HG02588 (cell line): Measurements from ENCODE around the gene RGS16.
"Not testable (repeated sequence)": the region's sequence is repeated elsewhere in the genome, so short reads cannot be mapped to it uniquely, and the experiment has no call there.

Experiments used
- ATAC-seq: cut with Tn5 transposase; IDR thresholded peaks from one replicate; pipeline ENCODE4 v1.9.1; 2021; ENCODE audit warnings: mild to moderate bottlenecking, moderate library complexity; ENCODE audit not compliant: unreplicated experiment

The RGS16 gene, protein sequence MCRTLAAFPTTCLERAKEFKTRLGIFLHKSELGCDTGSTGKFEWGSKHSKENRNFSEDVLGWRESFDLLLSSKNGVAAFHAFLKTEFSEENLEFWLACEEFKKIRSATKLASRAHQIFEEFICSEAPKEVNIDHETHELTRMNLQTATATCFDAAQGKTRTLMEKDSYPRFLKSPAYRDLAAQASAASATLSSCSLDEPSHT

DNA sequence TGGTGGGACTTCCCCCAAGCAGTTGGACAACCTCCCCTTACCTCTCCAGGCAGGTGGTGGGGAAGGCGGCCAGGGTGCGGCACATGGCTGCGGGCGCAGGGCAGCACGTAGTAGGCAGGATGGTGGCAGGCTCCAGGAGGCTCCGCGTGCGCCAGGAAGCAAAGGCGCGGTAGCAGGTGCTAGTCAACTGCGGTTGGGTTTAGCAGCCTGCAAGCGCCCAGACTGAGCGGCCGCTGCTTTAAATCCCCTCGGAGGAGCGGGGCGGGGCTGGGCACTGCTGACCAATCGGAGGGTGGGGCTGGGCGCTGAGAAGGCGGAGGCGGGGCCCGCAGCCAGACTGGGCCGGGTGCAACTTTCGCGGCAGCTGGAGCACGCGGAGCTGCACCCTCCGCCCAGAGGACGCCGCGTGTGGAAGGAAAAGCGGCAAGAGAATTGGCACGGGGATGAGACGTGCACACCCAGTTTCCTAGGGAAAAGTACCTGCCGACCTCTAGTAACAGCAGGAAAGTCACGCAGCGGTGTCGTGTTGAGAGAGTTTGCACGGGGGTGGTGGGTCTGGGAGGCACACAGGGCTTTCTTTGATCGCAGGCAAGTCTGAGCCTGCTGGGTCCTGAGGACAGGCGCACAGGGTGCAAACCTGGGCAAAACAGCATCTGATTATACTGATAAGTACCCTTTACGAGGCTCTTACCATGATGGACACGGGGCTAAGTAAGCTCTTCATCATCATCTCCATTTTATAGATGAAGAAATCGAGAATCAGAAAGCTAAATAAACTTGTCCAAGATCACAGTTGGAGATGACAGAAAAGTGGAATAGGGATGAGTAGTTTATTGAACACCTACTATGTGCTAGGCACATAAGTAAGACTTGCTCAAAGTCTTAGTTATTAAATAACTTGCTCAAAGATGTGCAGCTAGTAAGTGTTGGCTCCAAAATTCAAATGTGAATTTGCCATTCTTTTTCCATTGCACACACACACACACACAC lies at the start of gene RGS16:
Gene RGS16, minus strand, starts transcription at position 215 of the 990 bp plus-strand sequence. Its CDS starts 130 bp downstream, at position 85.
- peak; percentile 87 for ATAC-seq

GRCh38 chr1:182653986-182654385 lies 49.8 kb upstream of the RGS16 start:
- ATAC-seq = no peak

DNA sequence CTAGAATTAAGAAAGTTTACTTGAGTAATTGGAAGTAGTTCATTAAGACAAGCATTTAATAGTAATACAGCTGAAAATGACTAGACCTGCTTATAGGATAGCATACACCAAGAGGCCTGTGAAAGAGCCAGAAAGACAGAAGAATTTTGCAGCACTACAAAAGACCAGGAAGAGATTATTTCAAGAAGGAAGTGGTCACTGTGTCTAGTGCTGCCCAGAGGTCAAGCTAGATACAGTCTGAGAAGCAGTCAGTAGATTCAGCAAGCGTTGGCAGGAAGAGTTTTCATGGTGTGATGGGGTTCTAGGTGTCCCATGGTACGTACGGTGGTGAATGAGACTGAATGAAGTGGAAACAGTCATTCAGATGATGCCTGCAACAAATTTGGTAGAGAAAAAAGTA lies 48.7 kb upstream of the RGS16 start:
- no peak for ATAC-seq

- no peak for ATAC-seq
Observed at GRCh38 chr1:182651339-182651724, 47.1 kb upstream of the RGS16 start.

- no peak for ATAC-seq
Observed at GRCh38 chr1:182650678-182651338, 46.6 kb upstream of the RGS16 start.

- ATAC-seq = no peak
Observed at GRCh38 chr1:182649041-182649440, 44.9 kb upstream of the RGS16 start.

GRCh38 chr1:182646739-182647138 lies 42.5 kb upstream of the RGS16 start:
- no peak for ATAC-seq

DNA sequence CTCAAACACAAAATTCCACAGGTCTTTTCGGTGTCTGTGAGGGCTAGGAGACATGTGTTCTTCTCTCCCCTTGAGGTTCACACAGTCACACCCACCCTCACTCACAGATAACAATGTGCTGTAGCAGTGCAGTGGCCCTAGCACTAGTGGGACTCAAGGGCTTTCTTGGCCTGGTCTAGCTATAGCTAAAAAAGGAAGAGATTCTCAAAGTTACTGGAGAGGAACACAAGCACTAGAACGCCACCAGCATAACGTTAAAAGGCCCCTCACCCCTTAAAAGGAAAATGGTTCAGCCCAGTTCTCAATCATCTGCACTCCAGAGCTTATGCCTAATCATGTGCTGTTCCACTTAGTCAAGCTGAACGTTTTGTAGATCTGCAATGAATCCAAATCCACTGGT lies 40.7 kb upstream of the RGS16 start:
- ATAC-seq = no peak

DNA sequence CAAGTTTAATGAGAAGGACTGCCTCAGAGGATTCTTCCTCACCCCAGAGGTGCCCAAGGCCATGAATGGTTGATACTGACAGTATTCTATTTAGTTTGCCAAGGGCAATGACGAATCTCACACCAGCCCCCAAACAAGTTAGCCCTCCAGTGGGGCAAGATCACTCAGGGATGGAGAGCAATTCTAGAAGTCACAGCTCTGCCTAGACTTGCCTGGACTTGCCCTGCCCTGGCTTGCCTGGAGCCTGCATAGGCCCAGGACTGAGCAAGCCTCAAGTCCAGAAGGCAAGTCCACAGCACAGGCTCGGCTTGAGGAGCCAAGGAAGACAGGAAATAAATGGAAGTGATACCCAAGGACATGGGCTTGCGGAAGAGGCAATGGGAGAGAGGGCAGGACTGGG lies 39.5 kb upstream of the RGS16 start:
- ATAC-seq = peak; percentile 48

- ATAC-seq = no peak
Observed at GRCh38 chr1:182642461-182642860, 38.3 kb upstream of the RGS16 start.

GRCh38 chr1:182641561-182641960 lies 37.4 kb upstream of the RGS16 start:
- no peak for ATAC-seq

DNA sequence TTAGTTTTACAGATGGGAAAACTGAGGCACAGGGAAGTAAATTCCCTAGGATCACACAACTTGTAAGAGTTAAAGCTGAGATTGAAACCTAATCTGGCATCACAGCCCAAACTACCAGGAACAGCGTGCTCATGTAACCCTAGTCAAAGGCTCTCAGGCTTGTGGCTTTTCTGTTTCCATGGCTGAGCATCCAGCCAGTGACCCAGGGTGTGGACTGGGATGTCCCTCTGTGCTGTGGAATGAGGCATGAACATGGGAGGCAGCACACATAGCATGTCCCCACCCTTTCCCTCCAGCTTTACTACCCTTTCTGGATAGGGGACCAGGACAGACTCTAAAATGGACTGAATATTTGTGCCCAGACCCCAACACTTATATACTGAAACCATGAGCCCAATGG lies 35.1 kb upstream of the RGS16 start:
- ATAC-seq = no peak

DNA sequence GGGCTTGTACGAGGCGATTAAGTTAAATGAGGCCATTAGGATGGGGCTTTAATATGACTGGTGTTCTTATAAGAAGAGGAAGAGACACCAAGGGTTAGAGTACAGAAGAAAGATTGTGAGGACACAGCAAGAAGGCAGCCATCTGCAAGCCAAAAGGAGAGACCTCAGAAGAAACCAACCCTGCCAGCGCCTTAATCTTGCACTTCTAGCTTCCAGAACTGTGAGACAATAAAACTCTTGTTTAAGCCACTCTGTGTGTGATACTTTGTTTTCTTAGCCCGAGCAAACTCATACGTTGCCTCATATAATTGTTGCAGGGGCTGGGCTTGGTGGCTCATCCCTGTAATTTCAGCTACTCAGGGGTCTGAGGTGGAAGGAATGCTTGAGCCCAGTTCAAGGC lies 33.6 kb upstream of the RGS16 start:
- ATAC-seq = no peak

DNA sequence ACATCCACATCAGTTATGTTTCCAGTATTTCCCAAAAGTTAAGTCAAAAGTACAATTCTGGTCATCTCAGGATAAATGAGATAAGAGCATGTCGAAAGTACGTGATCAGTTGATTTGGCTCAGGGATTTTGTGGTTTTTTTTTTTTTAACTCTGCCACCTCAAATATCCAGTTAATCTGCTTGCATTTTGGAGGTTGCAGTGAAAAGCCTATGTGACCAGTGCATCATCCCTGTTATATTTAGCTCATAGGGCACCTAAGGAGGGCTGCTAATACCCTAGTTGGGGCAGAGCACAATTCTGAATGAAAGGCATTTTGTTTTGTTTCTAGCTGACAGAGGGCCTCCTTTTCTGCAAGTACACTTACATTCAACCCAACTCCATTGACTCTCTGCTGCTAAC lies 31.7 kb upstream of the RGS16 start:
- no peak for ATAC-seq

- no peak for ATAC-seq
Observed at GRCh38 chr1:182634306-182635072, 30.3 kb upstream of the RGS16 start.

GRCh38 chr1:182633657-182634281 lies 29.6 kb upstream of the RGS16 start:
- ATAC-seq = no peak

DNA sequence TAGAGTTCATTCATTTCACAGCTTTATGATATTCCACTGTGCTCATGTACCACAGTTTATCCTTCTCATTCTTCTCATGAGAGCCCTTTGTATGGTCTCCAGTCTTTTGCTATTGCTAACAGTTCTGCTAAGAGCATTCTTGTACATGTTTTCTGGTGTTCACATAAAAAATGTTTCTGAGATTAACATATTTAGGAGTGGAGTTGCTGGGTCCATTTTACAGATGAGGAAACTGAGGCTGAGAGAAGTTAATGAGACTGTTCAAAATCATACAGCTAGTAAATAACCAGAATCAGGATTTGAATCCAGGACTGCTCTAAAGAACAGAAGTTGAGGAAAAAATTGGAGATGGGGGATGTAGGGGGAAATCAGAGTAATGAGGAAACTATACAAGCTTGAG lies 28.8 kb upstream of the RGS16 start:
- no peak for ATAC-seq

DNA sequence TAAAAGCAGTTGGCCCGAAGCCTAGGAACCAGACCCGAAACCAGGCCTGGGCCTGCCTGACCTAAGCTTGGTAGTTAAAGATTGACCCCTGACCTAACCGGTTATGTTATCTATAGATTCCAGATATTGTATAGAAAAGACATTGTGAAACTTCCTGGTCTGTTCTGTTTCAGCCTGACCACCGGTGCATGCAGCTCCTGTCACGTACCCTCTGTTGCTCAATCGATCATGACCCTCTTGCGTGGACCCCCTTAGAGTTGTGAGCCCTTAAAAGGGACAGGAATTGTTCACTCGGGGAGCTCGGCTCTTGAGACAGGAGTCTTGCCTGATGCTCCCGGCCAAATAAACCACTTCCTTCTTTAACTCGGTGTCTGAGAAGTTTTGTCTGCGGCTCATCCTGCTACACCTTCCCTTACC lies 28.3 kb upstream of the RGS16 start:
- not testable (repeated sequence) for ATAC-seq

GRCh38 chr1:182631954-182632353 lies 27.8 kb upstream of the RGS16 start:
- no peak for ATAC-seq

GRCh38 chr1:182631053-182631677 lies 27.0 kb upstream of the RGS16 start:
- no peak for ATAC-seq
